K562 (cell line): ENCODE data around the gene UGT1A6. TPM values are rescaled to one million over a fixed set of nuclear protein-coding genes. Genes with fewer than 3 reads are reported as not detected.

ENCODE experiments used
- ATAC-seq: fragments of 200-7000 bp; cut with Tn5 transposase; 3 replicates; pipeline ENCODE4 v1.9.1; 2020; ENCODE audit warnings: moderate library complexity
- BruUV-seq: library from RNA; stranded (reverse); fragments of 400-500 nt; replicated peaks from 2 replicates; lab custom pipeline; 2021; lab: Mats Ljungman, UMichigan
- CTCF ChIA-PET: fragments of 300-600 bp; formaldehyde crosslinking; extraction: SDS; loops from one replicate; lab custom pipeline; 2021; ENCODE audit warnings: low intra/inter-chr PET ratio; lab: Yijun Ruan, JAX
- POLR2A ChIA-PET: fragments of 300-600, 350-650 bp; sonication (Branson Sonifier 250); formaldehyde crosslinking; extraction: SDS; loops from one replicate; lab custom pipeline; 2021; ENCODE audit warnings: antibody characterized with exemption, inconsistent platforms; lab: Yijun Ruan, JAX
- DNase-seq, 4 experiments: peaks; one replicate each; pipeline versions ENCODE4 v3.0.0 to v3.0.0-alpha.2; 2011 to 2018; ENCODE audit warnings: low spot score in 3 of 4, mixed read lengths in 3 of 4; ENCODE audit errors: extremely low read depth in 1 of 4
- FAIRE-seq: peaks from 2 replicates; lab custom pipeline; 2011; peaks lifted over from hg19 to GRCh38; lab: Jason Lieb, UNC
- H2AFZ ChIP-seq: 2 replicates; pipeline ENCODE4 v1.6.0; 2011; ENCODE audit warnings: low read depth, low read length, control low read depth, inconsistent platforms
- H3K27ac ChIP-seq: fragments of 200-600 bp; 3 replicates; pipeline ENCODE4 v1.8.0; 2011; ENCODE audit warnings: low read depth, mild to moderate bottlenecking, control low read depth, inconsistent platforms, low read length, moderate library complexity, mixed read lengths; ENCODE audit errors: extremely low read depth
- H3K27me3 ChIP-seq, 2 experiments: fragments of 300-600 bp in 1 of 2; 2 replicates in 1 of 2; 3 replicates in 1 of 2; pipeline versions ENCODE4 v1.6.0 to v1.8.0; 2011; ENCODE audit warnings: inconsistent platforms in 2 of 2, low read length in 2 of 2, mild to moderate bottlenecking in 1 of 2, mixed read lengths in 1 of 2, moderate library complexity in 1 of 2; ENCODE audit not compliant: control insufficient read depth in 2 of 2, insufficient read depth in 2 of 2
- H3K36me3 ChIP-seq: fragments of 300-600 bp; 3 replicates; pipeline ENCODE4 v1.8.0; 2011; ENCODE audit warnings: mild to moderate bottlenecking, low read length, inconsistent platforms; ENCODE audit not compliant: control insufficient read depth, insufficient read depth
- H3K4me1 ChIP-seq, 2 experiments: fragments of 200-600 bp in 1 of 2; replicated peaks in 1 of 2; 2 replicates in 1 of 2; 3 replicates in 1 of 2; pipeline versions ENCODE4 v1.5.1 to v1.8.0; 2011; ENCODE audit warnings: inconsistent platforms in 2 of 2, low read length in 2 of 2, mild to moderate bottlenecking in 1 of 2, mixed read lengths in 1 of 2, moderate library complexity in 1 of 2; ENCODE audit not compliant: control insufficient read depth in 2 of 2, insufficient read depth in 2 of 2
- H3K4me2 ChIP-seq: 2 replicates; pipeline ENCODE4 v1.6.1; 2011; ENCODE audit warnings: low read length, control low read depth, inconsistent platforms, mixed read lengths; ENCODE audit not compliant: insufficient read depth
- H3K4me3 ChIP-seq: fragments of 200-600 bp; sonication (generic), shearing (Covaris generic); 2 replicates; pipeline ENCODE4 v1.5.1; 2016; ENCODE audit warnings: control low read depth, inconsistent platforms
- H3K79me2 ChIP-seq: fragments of 200-600 bp; 3 replicates; pipeline ENCODE4 v1.8.0; 2011; ENCODE audit warnings: low read length, inconsistent platforms; ENCODE audit not compliant: control insufficient read depth, insufficient read depth
- H3K9ac ChIP-seq, 2 experiments: 2 replicates each; pipeline versions ENCODE4 v1.6.0 to v1.6.1; 2011; ENCODE audit warnings: low read depth in 2 of 2, low read length in 2 of 2, control low read depth in 1 of 2, inconsistent platforms in 1 of 2, mild to moderate bottlenecking in 1 of 2, mixed read lengths in 1 of 2; ENCODE audit not compliant: insufficient read depth in 1 of 2
- H3K9me1 ChIP-seq: one replicate; pipeline ENCODE4 v1.6.0; 2011; ENCODE audit warnings: inconsistent platforms, mild to moderate bottlenecking, low read length, moderate library complexity; ENCODE audit not compliant: control insufficient read depth, insufficient read depth
- H3K9me3 ChIP-seq: replicated peaks from 2 replicates; pipeline ENCODE4 v1.5.1; 2011; ENCODE audit warnings: low read depth, low read length, inconsistent platforms; ENCODE audit not compliant: control insufficient read depth, insufficient read depth
- H4K20me1 ChIP-seq: replicated peaks from 2 replicates; pipeline ENCODE4 v1.6.1; 2011; ENCODE audit warnings: low read length, inconsistent platforms, mixed read lengths; ENCODE audit not compliant: control insufficient read depth, insufficient read depth
- BMI1 ChIP-seq: fragments of 150-350 bp; IDR thresholded peaks from 2 replicates; pipeline ENCODE4 v1.6.1; 2014; ENCODE audit warnings: low read length
- C11orf30 ChIP-seq: fragments of 450-650 bp; IDR thresholded peaks from 2 replicates; pipeline ENCODE4 v1.6.1; 2016; ENCODE audit warnings: low read depth, mild to moderate bottlenecking
- EGR1 ChIP-seq: fragments of 450-650 bp; conservative IDR thresholded peaks from 2 replicates; pipeline ENCODE4 v1.6.1; 2017; ENCODE audit warnings: mild to moderate bottlenecking
- MAFF ChIP-seq: IDR thresholded peaks from 2 replicates; pipeline ENCODE4 v1.6.1; 2012; ENCODE audit warnings: low read length, improper control_type of control experiment
- MAFG ChIP-seq: fragments of 450-650 bp; conservative IDR thresholded peaks from 2 replicates; pipeline ENCODE4 v1.6.1; 2016; ENCODE audit warnings: missing genetic modification characterization, missing compliant biosample characterization
- MAFK ChIP-seq: IDR thresholded peaks from 2 replicates; pipeline ENCODE4 v1.6.1; 2011; ENCODE audit warnings: low read length, improper control_type of control experiment
- SMARCC2 ChIP-seq: fragments of 450-650 bp; IDR thresholded peaks from 2 replicates; pipeline ENCODE4 v1.6.1; 2017; ENCODE audit warnings: antibody characterized with exemption, moderate library complexity, mild to moderate bottlenecking, low read depth
- ZNF239 ChIP-seq: fragments of 250-450 bp; sonication (Bioruptor Pico); IDR thresholded peaks from 2 replicates; pipeline ENCODE4 v1.4.0; 2020; ENCODE audit warnings: mild to moderate bottlenecking
- ZNF316 ChIP-seq: fragments of 450-650 bp; IDR thresholded peaks from 2 replicates; pipeline ENCODE4 v1.6.1; 2016
- WGBS: fragments of 100-300 bp; shearing (Covaris generic); methylation state at CpG from one replicate; pipeline ENCODE4 v1.1.6; 2016; ENCODE audit warnings: low coverage, mixed read lengths; ENCODE audit not compliant: insufficient coverage; ENCODE audit errors: missing lambda C conversion rate; 5-methylcytosine and 5-hydroxymethylcytosine counted together
- in situ Hi-C: fragments of 300-500 bp; cut with MboI; formaldehyde crosslinking; loops from 4 replicates; pipeline ENCODE4 v1.15.0; 2018; ENCODE audit warnings: inconsistent platforms, mixed read lengths
- intact Hi-C: fragments of 100-400 bp; cut with micrococcal nuclease; formaldehyde crosslinking; loops from 2 replicates; pipeline ENCODE4 v1.14.2; 2022
- polyA plus RNA-seq, 8 experiments: library from polyadenylated mRNA; depleted of rRNA in 4 of 8; stranded (reverse) in 5 of 8; unstranded in 3 of 8; fragments of >200 nt; fragmentation: Nextera tagmentation in 2 of 8; fragmentation: Illumina TruSeq in 1 of 8; extraction: Ambion mirVana in 2 of 8; extraction: Trizol in 1 of 8; gene quantifications; 2 replicates each; pipeline versions ENCODE4 v1.2.1 to v1.2.3, GENCODE V29; 2011 to 2014; ENCODE audit warnings: inconsistent platforms in 1 of 8, missing spikeins in 1 of 8
- total RNA-seq, 7 experiments: library from RNA; depleted of rRNA in 6 of 7; stranded (reverse); fragments of >200 nt in 6 of 7; fragmentation: Illumina TruSeq in 2 of 7; extraction: Trizol in 2 of 7; gene quantifications; 2 replicates each; pipeline versions ENCODE4 v1.2.1 to v1.2.3, GENCODE V29; 2011 to 2021; ENCODE audit warnings: low replicate concordance in 1 of 7

Gene UGT1A6
- total and polyA plus RNA-seq, 9 of the 15 experiments (the other 6 are each of a cell fraction or from before 2014, with no cell fraction given) = not detected

- Histone ChIP-seq H3K4me2 (no peak overlapping the region), H3K4me1 (no peaks in the 10 kb centered on the region), H3K9me1 (no peaks in the 10 kb centered on the region), H3K9ac (no peak overlapping the region), H3K79me2 (no peaks in the 10 kb centered on the region), H3K27me3 (peaks cover 0 to 10% of the 10 kb centered on the region in 2 experiments; a peak in 2 of 5 replicates), H3K27ac (no peak overlapping the region), H4K20me1 (no peaks in the 10 kb centered on the region), H3K36me3 (no peaks in the 10 kb centered on the region), H3K9me3 (no peaks in the 10 kb centered on the region), H3K4me3 (no peak overlapping the region), H2AFZ (no peak overlapping the region)
- 0% methylated on average over 3 of the region's 4 CpGs for WGBS
- intact Hi-C loops = no loop called here
- ATAC-seq (no peak), DNase-seq (no peak), FAIRE-seq (no peak)
- POLR2A ChIA-PET = interaction anchor here (1.0 kb wide), 1 partner anchor 10 kb away, joined by 3 read pairs; no protein-coding TSS in a partner anchor
- TF ChIP-seq MAFK = peak; percentile 54; the same call in 1 of the 2 replicates
- TF ChIP-seq ZNF316 = peak; percentile 56
- TF ChIP-seq ZNF239 (CRISPR knock-in tag) = no peak
- TF ChIP-seq MAFG (tag) = peak; percentile 44
- peak; percentile 37; the same call in 1 of the 2 replicates for TF ChIP-seq C11orf30
- TF ChIP-seq MAFF = peak; percentile 57
- TF ChIP-seq BMI1 = no peak
- CTCF ChIA-PET = no interaction called here
- BruUV-seq = no TSS peak
- in situ Hi-C loops = no loop called here
Observed at GRCh38 chr2:233761040-233761769, 68.5 kb downstream of the UGT1A6 start.

- CTCF ChIA-PET = no interaction called here
- 0% methylated on average over 6 of the region's 7 CpGs for WGBS
- no peaks in the 10 kb centered on the region for H3K9me1 ChIP-seq
- FAIRE-seq = no peak
- no peaks in the 10 kb centered on the region for H3K79me2 ChIP-seq
- POLR2A ChIA-PET = no interaction called here
- H3K4me1 ChIP-seq = no peaks in the 10 kb centered on the region
- no TSS peak for BruUV-seq
- H2AFZ ChIP-seq = no peak overlapping the region
- H3K4me2 ChIP-seq = no peak overlapping the region
- no peak for ATAC-seq
- peaks cover 0 to 11% of the 10 kb centered on the region in 2 experiments; a peak in 3 of 5 replicates for H3K27me3 ChIP-seq
- TF ChIP-seq SMARCC2 (no peak), EGR1 (peak; percentile 24; the same call in 1 of the 2 replicates)
- TF ChIP-seq, all 486 proteins: peak for 1
- H3K4me3 ChIP-seq = no peak overlapping the region
- no peak overlapping the region for H3K27ac ChIP-seq
- no peak overlapping the region for H3K9ac ChIP-seq
- H3K36me3 ChIP-seq = no peaks in the 10 kb centered on the region
- intact Hi-C loops = no loop called here
- no peaks in the 10 kb centered on the region for H4K20me1 ChIP-seq
- in situ Hi-C loops = no loop called here
- no peaks in the 10 kb centered on the region for H3K9me3 ChIP-seq
- DNase-seq = no peak
Observed at GRCh38 chr2:233764264-233764663, 71.6 kb downstream of the UGT1A6 start.
